Inflammatory macrophage treated with lipopolysaccharide for 4 hours (primary cell): ENCODE measurements around the gene NRG3.

Source experiments
- DNase-seq: peaks from one replicate; pipeline ENCODE4 v3.0.0-alpha.2; 2020

Gene NRG3

DNA sequence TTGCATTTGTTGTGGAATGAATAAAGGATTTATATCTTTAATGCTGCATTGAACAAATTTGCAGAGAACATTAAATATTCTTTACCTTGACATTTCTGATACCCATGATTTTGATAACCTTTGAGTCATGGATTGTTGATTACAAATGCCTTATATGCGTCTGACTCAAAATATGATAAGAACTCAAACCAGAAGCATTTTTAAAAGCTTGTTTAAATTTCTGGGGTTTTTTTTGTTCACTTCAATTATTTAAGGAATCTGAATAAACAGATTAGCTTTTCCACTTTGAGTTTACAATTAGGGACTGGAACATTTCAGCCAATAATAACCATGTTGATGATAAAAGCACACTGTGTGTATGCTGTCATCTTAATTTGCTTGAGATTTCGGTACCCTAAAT is 253.5 kb downstream of the NRG3 start:
- no peak for DNase-seq

DNA sequence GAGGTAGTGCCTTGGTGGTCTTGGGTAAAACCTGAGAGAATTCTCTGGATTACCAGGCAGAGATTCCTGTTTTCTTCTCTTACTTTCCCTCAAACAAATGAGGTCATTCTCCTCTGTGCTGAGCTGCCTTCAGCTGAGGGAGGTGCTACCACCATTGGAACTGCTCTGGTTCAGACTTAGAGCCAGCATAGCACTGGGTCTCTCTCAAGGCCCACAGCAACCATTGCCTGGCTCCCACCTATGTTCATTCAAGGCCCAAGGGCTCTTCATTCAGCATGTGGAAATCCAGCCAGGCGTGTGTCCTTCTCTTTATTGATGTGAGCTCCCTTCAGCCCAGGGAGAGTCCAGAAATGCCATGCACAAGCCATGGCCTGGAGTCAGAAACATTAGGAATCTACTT is 261.1 kb downstream of the NRG3 start:
- no peak for DNase-seq

DNA sequence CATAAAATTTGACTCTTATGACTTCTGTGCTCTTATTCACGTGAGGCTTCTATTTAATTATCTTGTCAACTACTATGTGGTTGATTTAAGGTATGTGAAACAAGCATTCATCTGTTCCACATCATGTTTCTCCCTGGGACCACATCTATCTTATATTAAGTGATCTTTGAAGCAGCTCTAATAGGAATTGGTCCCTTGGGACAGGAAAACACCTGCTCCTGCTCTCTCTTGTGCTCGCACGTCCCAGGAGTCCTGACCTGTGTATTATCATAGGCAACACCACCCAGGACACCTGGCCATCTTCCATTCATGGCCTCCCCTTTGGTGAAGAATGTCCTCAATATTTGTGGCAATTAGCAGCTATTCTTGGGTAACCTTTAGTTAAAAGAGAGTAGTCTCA is 269.2 kb downstream of the NRG3 start:
- DNase-seq, result no peak

DNA sequence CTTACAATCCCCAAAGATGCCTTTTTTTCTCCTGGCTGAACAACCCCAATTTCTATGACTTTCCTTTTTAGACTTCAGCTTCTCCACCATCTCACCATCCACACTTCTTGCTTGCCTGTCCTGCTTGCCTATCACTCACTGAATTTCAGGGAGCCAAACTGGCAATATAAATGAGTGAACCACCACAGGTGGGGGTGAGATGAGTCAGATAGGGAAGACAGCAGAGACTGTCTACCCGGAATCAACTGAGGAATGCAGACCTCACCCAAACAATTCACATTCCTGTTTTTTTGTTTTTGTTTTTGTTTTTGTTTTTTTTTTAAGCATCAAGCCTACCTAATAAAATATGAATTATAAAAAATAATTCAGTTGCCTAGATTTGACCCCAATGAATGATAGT is 273.8 kb downstream of the NRG3 start:
- DNase-seq, result no peak

DNA sequence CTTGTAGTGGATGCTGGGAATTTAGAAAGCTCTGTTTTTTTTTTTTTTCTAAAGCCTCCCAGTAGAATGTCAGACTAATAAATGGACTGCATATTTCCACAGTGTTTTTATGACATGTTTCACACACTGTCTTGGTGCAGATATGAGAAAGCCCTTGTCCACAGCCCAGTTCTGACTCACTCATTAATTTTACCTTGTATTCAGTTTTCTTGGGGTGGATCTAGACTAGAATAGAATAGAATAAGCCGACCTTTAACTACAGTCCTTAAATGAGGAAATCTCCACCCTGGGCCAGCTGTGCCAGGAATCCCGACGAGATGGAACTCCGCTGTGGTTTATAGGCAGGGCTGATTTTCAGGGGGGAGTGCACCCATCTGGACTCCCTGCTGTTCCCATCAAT is 274.7 kb downstream of the NRG3 start:
- DNase-seq, result no peak

DNA sequence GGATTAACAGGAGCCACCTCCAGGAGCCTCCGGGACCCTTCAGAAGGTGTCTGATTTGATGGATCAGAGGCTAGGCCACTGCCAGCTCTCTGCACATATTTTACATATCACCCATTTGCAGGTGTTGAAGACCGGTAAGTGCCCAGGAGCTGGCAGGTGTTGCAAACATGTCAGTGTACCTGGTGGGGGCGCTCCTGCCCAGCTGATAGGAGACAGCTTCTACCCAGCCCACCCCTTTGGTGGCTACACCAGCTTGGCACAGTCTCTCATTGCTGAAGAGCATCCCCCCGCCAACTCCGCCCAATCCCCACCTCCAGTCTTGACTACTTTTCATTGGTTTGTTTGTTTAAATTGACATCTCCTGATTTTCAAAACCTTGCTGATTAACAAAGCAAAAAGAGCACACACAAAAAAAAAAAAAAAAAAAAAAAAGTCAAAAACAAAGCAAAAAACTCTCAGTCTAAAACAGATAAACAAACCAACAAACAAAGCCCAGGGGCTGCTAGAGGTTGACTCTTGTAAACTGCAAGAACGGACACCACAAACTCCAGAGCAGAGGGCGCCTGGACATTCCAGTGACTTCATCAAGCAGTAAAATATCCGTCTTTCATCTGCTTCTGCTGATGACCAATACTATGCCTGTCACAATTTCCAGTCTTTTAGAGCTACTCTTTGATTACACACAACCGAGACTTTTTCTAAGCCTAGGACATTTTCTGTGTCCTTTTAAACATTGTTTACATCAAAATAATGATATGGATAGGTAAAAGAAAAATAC is 275.3 kb downstream of the NRG3 start:
- DNase-seq, result no peak

DNA sequence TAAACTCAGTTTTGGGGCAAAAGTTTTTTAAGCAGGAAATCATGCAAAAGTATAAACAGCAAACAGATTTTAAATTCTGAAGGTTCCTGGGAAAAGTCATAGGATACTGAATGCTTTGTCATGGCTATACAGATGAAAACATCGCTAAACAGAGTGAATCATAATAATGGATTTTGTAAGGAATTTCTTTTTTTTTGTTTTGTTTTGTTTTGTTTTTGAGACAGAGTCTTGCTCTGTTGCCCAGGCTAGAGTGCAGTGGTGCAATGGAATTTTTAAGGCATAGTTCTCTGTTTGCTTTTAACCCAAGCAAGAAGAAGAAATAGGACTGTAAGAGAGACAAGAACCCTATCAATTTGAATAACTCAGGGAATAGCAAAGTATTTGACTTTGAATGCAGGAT is 285.3 kb downstream of the NRG3 start:
- no peak for DNase-seq

DNA sequence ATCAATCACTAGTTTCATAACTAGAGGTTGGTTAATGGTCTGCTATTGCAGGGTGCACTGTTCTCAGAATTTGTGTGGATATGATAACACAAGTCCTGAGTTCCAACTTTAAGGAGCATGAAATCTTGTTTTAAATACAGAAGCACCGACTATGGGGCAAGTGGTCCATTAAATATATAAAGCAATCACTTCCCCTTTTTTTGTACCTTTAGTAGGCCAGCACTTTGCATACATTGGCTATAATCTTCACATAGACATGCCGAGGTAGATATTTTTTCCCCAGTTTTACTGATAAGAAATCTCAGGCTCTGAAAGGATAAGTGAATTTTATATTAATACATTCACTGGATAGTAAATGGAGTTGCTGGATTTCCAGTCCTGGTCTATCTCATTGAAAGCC is 286.3 kb downstream of the NRG3 start:
- DNase-seq, result no peak

DNA sequence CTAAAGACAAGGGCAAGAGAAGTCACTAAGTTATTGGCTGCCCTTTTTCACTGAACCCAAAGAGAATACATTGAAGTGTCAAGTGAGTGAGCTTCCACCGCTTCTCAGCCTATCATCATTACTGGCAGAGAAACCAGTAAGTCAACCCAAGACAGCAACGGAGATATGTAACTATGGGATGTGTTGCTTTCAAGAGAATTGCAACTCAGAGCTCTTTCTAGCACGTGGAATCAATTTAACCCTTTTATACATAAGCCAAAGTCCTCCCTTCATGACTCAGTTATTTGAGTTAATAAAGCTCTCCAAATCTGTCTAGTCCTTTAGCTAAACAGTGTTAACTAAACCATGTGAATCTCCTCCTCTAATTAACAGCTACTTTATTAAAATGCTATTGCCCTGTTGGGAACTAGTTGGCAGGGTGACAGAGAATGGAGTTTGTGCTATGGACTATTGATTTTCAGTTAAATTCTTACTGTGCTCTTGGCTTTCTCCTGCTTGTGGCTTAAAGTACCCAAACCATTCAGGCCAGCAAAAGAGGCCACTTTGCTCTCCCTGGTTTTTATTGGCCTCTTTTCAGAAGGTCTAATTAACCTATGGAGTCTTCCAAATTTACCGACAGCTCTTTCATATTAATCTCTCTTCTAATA is 287.7 kb downstream of the NRG3 start:
- no peak for DNase-seq

DNA sequence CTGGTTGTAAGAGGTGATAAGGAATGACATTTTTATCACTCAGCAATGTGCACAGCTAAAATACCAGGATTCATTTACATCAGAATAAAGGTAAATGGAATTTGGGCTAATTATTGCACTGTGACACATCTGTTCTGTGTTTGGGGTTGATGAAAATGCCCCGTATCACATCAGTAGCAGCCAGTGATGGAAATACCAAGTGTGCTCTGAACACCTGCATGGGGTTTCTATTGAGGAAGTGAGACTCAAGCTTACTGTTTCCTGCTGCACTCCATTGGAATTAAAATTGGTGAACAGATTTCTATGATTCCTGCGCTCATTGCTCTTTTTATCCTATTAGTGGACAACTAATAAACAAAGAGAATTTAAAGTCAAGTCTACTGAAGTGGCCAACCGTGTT is 296.9 kb downstream of the NRG3 start:
- DNase-seq, result no peak

DNA sequence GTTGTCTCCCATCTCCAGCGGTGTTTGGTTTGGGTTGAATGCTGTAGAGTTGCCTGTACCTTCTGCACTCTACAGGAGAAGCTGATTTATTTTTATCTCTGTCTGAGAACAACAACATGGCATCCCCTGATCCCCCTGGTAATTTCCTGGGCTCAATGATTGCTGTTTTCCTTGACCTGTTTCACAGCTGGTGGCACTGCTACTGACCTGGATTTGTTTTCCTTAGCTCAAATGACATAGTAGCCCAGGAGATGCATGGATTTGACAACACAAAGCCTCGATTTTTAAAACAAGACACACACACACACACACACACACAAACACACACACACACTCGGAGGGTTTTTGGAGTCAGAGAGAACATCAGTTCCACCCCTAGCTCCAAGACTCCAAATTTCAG is 301.6 kb downstream of the NRG3 start:
- no peak for DNase-seq

DNA sequence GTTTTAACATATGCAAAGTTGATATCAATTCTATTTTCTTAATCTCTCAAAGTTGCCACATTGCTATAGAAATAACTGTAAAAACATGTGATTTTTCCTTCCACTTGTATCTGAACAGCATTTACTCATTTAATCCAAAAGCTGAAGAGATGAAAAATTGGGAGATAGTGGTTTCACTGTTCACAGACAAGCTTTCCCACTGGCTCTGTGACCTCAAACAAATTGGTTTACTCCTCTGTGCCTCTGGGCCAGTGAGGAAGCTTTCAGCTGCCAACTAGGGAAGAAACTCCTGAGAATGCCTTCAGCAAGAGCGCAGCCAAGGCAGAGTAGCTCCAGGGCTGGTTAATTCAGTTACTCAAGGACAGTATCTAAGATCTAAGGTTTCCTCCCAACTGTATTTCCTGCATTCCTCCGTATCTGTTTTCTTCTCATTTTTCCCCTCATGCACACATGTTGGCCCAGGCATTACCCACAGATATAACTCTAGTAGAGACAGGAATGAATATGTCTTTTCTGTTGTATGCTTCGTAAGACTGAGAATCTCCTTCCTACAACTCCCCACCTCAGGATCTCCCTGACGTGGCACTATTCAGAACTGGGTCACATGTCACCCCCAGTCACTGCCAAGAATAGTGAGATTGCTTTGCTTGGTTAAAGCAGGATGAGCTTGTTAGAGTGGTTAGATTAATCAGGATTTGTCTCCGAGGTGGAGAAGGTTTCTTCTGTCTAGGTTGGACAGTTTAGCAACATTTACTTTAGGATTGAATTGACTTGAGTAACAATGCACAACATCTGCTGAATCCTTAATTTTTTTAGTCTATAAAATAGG is 315.7 kb downstream of the NRG3 start:
- no peak for DNase-seq

DNA sequence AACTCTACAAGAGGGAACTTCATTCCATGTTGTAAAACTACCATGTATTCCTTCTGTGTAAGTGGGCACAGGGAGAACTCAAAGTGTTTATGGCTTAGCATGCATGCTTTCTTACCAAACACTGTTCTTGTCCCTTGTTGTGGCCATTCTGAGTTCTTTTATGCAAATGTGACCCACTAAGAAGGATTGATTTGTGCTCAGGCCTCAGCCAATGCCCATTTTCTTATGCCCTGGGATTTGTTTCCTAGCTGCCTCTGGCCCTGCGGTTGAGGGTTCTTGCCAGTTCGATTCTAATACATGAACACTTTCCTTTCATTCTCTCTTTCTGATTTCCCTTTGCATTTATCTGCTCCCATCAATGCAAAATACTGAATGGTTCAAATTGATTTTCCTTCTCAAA is 316.7 kb downstream of the NRG3 start:
- no peak for DNase-seq

DNA sequence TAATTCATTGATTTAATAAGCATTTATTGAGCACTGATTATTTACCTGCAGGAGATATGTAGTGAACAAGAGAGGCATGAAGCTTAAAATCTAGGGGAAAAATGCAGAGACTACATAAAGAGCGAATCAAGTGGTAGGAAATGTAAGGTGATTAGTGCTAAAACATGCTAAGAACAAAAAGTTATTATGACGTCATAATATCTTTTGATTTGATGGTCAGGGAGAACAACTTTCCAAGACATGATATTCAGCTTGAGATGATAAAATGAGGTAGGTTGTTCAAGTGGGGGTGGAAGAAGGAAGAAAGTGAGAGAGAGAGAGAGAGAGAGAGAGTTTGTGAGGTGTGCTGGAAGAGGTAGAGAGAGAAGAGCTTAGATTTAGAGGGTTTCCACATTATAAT is 317.7 kb downstream of the NRG3 start:
- no peak for DNase-seq

DNA sequence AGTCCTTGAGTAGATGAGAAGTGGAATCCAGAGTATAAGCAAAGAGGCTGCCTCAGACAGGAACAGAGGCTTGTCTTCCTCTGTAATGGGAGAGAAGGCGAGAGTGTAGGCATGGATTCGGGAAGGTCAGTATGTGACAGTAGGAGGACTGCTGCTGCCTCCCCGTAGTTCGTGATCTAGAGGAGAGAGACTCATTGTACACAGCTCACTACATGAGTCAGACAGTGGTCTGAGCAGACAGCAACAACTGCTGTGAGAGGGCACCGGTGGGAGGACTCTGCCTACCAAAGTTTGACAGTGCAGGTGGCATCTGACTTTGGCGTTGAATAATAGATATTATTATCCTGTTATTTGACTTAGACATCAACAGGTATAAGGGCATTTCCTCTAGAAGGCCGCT is 319.4 kb downstream of the NRG3 start:
- no peak for DNase-seq

DNA sequence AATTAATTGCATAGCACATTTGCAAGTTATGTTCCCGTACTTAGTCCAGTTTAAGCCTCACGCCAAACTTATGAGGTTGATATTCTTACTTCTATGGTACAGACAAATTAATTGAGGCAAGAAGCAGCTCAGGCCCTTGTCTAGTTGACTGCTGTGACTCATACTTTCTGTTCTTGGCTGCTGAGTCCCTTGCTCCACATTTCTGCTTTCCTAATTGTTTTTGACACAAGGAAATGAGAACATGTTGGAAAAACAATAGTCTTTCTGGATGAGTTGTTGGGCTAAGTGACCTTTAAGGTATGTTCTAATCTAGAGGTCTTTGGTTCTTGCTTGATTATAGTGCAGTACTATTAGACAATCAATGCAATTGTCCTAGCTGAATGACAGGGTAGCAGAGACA is 331.8 kb downstream of the NRG3 start:
- no peak for DNase-seq

DNA sequence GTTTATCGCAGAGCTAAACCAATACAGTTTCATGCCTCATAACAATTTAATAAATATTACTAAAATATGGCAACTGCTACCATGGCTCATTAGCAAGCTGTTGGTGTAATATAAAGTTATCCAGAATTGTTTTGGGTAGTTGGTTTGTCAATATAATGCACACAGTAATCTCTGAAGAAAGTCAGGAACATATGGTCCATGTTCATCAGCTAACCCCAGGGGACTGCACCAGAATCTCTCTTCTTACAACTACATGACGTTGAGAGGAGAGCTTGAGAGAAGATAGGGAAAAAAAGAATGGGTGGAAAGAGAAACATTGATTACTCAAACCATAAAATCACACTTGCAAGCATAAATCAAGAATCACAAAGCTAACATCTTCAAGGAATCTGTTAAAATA is 333.7 kb downstream of the NRG3 start:
- DNase-seq, result no peak

DNA sequence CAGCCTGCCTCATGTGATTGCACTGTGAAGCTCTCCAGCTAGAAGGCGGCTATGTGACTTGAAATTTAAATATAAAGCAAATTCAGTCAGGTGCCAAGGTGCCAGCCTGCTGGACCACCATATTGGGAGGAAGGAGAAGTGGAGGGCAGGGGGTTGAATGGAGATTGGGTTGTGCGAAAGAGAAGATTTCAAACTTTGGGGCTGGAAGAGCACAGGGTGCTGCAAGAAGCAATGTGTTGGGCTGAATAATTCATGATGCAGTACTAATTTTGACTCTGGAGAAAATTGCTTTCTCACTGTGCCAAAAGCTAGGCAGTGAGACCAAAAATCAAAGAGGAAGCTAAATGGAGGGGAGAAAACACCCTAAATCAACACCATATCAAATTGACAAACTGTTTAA is 335.3 kb downstream of the NRG3 start:
- DNase-seq, result no peak

DNA sequence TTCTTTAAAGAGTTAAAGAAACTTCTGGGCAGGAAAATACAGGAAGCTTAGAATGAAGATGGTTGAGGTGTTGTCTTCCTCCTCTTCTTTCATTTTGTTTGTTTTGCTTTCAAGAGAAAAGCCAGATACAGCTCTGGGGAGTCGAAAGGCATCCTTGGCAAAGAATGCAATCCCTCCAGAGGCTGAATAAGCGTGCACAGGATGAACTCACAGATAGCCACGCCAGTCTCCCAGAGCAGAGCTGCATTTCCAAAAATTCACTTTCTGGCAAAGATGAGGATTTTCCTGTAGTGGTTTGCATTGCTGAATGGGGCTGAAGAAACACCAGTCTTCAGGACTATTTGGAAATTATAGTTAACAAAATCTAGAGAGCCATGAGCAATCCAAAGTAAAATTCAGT is 336.4 kb downstream of the NRG3 start:
- DNase-seq, result no peak

DNA sequence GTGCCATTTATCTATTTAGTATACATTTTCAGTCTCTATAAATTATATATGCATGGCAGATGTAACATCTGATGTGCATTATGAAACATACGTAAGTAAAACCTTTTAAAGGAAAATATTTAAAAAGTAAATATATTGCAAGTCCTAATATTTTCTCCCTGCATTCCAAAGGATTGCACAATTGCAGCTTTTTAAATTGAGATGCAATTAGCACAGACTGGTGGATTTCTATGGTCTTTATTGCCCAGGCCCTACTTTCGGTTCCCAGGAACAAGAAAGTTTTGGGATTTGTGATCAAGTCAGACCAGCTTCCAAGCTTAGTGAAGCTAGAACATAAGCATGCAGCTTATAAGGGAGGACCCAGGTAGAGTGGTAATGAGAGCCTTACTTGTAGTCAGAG is 337.8 kb downstream of the NRG3 start:
- DNase-seq, result no peak

DNA sequence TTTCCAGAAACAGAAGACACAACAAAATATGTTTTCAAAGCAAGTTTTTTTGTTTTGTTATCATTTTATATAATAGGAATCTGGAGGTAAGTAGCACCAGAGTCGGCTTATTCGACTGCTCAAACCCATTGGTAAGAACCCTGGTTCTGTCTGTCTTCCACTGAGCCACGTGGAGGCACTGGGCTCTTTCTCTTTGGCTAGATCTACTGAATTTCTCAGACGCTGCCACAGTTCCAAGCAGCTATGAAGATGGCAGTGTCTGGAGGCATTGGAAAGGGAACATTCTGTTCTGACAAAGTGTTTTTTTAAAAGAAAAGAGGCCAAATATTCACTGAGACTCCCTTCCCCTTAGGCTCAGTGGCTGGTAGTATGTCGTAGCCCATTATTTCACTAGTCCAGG is 338.8 kb downstream of the NRG3 start:
- DNase-seq, result no peak

DNA sequence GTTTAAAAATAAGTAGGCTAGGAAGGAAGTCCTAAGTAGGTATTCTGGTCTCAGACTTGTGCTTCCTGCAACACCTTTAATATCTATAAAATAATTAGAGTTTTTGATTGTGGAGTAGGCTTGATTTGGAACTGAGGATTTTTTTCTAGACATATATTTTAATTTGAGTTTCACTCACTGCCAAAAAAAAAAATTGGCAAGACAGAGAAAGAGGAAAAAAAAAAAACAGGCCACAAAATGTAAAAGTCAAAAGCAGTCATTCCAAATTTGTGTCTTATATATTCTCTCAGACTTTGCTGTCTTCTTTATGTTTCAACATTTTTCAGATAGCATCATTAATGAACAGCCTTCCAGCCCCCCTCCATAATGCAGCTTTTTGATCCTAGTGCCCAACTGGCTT is 346.1 kb downstream of the NRG3 start:
- no peak for DNase-seq

DNA sequence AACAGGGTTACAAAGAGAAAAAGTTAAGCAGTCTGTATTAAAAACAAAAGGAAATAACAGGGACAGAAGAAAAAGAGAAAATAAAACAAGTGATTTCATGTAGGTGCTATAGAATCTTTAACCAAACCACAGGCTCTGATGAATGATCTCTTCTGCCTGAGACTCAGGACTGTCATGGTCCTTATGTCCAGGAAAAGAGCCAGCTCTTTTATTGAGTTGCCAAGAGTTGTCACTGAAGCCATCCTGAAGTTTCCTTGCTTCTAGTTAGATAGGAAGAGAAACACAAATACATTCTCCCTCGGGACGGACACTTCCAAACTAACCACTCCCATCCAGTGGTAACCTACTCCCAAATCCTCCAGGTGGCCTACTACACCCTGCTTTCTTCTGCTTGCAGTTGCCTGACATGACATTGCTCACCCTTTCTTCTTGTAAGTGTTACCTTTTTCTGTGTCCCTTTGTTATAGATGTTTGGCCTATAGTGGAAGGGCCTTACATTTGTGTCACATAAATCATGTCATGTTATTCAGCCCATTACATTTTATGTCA is 346.7 kb downstream of the NRG3 start:
- DNase-seq, result no peak

DNA sequence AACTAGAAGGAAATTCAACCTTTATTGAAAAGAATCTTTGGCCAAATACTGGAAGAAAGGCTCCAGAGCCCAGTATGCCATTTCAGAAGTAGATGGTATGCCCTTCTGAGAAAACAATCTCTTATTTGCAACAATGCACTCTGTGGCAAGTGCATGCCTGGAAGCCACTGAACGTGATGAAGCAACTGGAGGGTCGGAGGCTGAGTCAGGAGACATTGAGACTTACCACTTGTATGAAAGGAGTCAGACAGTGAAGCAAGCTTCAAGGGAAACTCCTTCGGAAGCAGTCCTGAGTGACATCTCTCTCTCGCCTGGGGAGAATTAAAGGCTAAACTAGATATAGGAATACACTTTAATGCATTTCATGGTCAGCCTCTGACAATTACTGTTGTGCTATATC is 353.7 kb downstream of the NRG3 start:
- no peak for DNase-seq
